HuH-7 (cell line): ENCODE results near the gene TMEM229B.

Experiments
- DNase-seq: peaks from one replicate; pipeline ENCODE4 v3.0.0; 2011; ENCODE audit warnings: low spot score

Gene TMEM229B

GRCh38 chr14:67514650-67515385 is 26.3 kb upstream of the TMEM229B start:
- DNase-seq = peak; percentile 39

GRCh38 chr14:67514203-67514607 is 25.7 kb upstream of the TMEM229B start:
- DNase-seq = no peak

GRCh38 chr14:67513631-67514108 is 25.1 kb upstream of the TMEM229B start:
- DNase-seq = no peak

- no peak for DNase-seq
These were observed 24.2 kb upstream of the TMEM229B start for GRCh38 chr14:67512463-67513310.

GRCh38 chr14:67510836-67511235 is 22.3 kb upstream of the TMEM229B start:
- DNase-seq = no peak

- DNase-seq = no peak
These were observed 21.6 kb upstream of the TMEM229B start for GRCh38 chr14:67510121-67510520.

GRCh38 chr14:67508956-67509355 is 20.4 kb upstream of the TMEM229B start:
- DNase-seq = no peak

- DNase-seq = no peak
These were observed 16.7 kb upstream of the TMEM229B start for GRCh38 chr14:67505254-67505653.

- no peak for DNase-seq
These were observed 14.8 kb upstream of the TMEM229B start for GRCh38 chr14:67503331-67503730.

- DNase-seq = no peak
These were observed 14.3 kb upstream of the TMEM229B start for GRCh38 chr14:67502867-67503266.

- DNase-seq = no peak
These were observed 13.1 kb upstream of the TMEM229B start for GRCh38 chr14:67501670-67502069.

GRCh38 chr14:67500981-67501380 is 12.5 kb upstream of the TMEM229B start:
- no peak for DNase-seq

- DNase-seq = no peak
These were observed 9.2 kb upstream of the TMEM229B start for GRCh38 chr14:67497716-67498115.

GRCh38 chr14:67497216-67497615 is 8.7 kb upstream of the TMEM229B start:
- DNase-seq = no peak

- DNase-seq = no peak
These were observed 7.3 kb upstream of the TMEM229B start for GRCh38 chr14:67495827-67496226.

- DNase-seq = no peak
These were observed 4.7 kb upstream of the TMEM229B start for GRCh38 chr14:67493092-67493717.

GRCh38 chr14:67492538-67492937 is 4.0 kb upstream of the TMEM229B start:
- no peak for DNase-seq

- DNase-seq = no peak
These were observed 3.4 kb upstream of the TMEM229B start for GRCh38 chr14:67491741-67492507.

GRCh38 chr14:67491285-67491684 is 2.8 kb upstream of the TMEM229B start:
- DNase-seq = no peak

- no peak for DNase-seq
These were observed 1.7 kb upstream of the TMEM229B start for GRCh38 chr14:67490196-67490595.

- DNase-seq = no peak
These were observed 1.2 kb downstream of the TMEM229B start for GRCh38 chr14:67487332-67487731.

- DNase-seq = no peak
These were observed 1.6 kb downstream of the TMEM229B start for GRCh38 chr14:67486890-67487289.
